GM12892 (cell line): ENCODE measurements around the gene RNPEPL1.

Experiments
- POLR2A ChIP-seq: IDR thresholded peaks from 2 replicates; pipeline ENCODE4 v1.6.1; 2011; ENCODE audit warnings: low read depth, low read length, control low read depth
- TAF1 ChIP-seq: IDR thresholded peaks from 2 replicates; pipeline ENCODE4 v1.6.1; 2011; ENCODE audit warnings: low read depth, mild to moderate bottlenecking, control low read depth, low read length, borderline replicate concordance

DNA sequence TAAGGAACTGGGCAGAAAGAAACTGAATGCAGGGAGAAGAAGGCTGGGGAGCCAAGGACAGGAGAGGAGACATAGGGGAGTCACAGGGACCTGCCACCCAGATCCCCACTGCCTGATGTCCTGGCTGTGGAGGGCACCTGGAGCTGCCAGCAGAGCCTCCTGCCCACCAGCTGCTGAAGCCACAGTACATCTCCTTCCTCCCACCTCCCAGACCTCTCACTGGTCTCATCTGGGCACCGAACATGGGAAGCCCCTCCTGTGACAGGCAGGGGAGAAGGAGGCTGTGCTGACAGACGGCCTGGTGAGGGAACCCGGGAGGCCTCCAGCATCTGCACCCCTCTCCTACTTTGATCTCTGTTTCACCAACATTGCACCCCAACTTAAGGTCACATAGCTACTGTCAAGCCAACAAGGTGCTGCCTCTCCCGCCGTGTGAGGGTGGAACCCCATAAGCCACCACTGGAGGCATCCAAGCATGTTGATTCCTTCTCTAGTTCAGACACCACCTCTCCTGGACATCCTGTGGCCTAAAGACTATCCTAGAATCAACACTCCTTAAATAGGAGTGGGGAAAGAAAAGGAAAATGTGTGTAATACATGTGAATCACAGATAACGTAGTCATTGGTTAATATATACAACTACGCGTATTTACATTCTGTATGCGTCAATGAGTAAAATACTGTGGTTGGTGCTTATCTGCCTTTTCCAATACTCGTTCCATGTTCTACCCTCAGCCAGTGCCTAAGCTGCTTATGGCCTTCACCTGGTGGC lies 3.5 kb upstream of the RNPEPL1 start:
- peak; percentile 53; the same call in 1 of the 2 replicates for TF ChIP-seq POLR2A
- TF ChIP-seq TAF1, result no peak
